Effector memory CD8-positive, alpha-beta T cell (primary cell): ENCODE results near the gene EIF3J.
"Not testable (repeated sequence)": the region's sequence is repeated elsewhere in the genome, so short reads cannot be mapped to it uniquely, and the experiment has no call there.

Experiments
- ATAC-seq: fragments of 150-1000 bp; cut with Tn5 transposase; replicated peaks from 2 replicates; pipeline ENCODE4 v1.10.0; 2021; ENCODE audit warnings: mild to moderate bottlenecking, moderate library complexity
- DNase-seq, 3 experiments: peaks; one replicate each; pipeline ENCODE4 v3.0.0; 2021
- H3K27ac Mint-ChIP-seq, 2 donors: one replicate each; pipeline ENCODE4 v1.8.0; 2022; ENCODE audit warnings: mild to moderate bottlenecking in 2 of 2, mixed read lengths in 2 of 2, moderate library complexity in 2 of 2
- H3K27me3 Mint-ChIP-seq, 2 donors: one replicate each; pipeline ENCODE4 v1.8.0; 2022; ENCODE audit warnings: mixed read lengths in 2 of 2
- H3K36me3 Mint-ChIP-seq: one replicate; pipeline ENCODE4 v1.8.0; 2022; ENCODE audit warnings: mild to moderate bottlenecking, moderate library complexity, mixed read lengths; ENCODE audit not compliant: insufficient read depth
- H3K4me1 Mint-ChIP-seq, 2 donors: one replicate each; pipeline ENCODE4 v1.8.0; 2022; ENCODE audit warnings: low read depth in 2 of 2, mixed read lengths in 2 of 2
- H3K4me3 Mint-ChIP-seq, 2 donors: one replicate each; pipeline ENCODE4 v1.8.0; 2022; ENCODE audit warnings: mild to moderate bottlenecking in 2 of 2, mixed read lengths in 2 of 2, moderate library complexity in 2 of 2
- H3K9me3 Mint-ChIP-seq, 2 donors: one replicate each; pipeline ENCODE4 v1.8.0; 2022; ENCODE audit warnings: mixed read lengths in 2 of 2

Gene EIF3J

DNA sequence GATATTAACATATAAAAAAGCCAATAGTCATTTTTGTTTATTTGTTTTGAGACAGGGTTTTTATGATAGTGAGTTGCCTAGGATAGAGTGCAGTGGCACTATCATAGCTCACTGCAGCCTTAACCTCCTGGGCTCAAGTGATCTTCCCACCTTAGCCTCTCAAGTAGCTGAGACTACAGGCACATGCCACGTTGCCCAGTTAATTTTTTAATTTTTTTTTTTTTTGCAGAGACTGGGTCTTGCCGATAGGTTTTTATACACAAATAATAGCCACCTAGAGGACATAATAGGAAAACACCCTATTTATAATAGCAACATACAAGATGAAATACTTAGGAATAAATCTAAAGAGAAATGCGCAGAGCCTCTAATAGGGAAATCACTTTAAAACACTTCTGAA, 13.3 kb downstream of the EIF3J start:
- Mint-ChIP-seq H3K27ac (no peak overlapping the region), H3K4me3 (no peak overlapping the region), H3K9me3 (no peaks in the 10 kb centered on the region), H3K4me1 (peaks cover 12 to 31% of the 10 kb centered on the region in 2 donors), H3K36me3 (peaks cover 65% of the 10 kb centered on the region), H3K27me3 (no peaks in the 10 kb centered on the region)
- DNase-seq (no peak), ATAC-seq (peak; percentile 42)

DNA sequence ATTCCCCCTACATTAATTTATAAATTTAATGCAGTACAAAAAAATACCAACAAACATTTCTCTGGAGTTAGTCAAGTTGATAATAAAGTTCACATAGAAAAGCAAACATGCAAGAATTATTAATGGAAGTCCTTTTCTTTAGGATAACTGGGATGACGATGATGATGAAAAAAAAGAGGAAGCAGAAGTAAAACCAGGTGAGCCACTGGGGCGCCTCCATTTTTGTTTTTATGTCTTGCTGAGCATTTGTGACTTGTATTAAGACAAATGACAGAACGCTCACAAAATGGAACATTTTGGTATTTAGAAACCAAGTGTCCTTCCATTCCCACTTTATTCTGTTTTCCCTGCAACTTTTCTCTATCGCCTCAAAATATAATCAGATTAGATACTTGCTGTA, 13.8 kb downstream of the EIF3J start:
- Mint-ChIP-seq H3K4me3 (no peak overlapping the region), H3K4me1 (peaks cover 12 to 34% of the 10 kb centered on the region in 2 donors), H3K27ac (peak overlapping the region in 1 of 2 donors; percentile 39), H3K9me3 (no peaks in the 10 kb centered on the region), H3K36me3 (peaks cover 69% of the 10 kb centered on the region), H3K27me3 (no peaks in the 10 kb centered on the region)
- ATAC-seq, result no peak
- DNase-seq, result no peak

DNA sequence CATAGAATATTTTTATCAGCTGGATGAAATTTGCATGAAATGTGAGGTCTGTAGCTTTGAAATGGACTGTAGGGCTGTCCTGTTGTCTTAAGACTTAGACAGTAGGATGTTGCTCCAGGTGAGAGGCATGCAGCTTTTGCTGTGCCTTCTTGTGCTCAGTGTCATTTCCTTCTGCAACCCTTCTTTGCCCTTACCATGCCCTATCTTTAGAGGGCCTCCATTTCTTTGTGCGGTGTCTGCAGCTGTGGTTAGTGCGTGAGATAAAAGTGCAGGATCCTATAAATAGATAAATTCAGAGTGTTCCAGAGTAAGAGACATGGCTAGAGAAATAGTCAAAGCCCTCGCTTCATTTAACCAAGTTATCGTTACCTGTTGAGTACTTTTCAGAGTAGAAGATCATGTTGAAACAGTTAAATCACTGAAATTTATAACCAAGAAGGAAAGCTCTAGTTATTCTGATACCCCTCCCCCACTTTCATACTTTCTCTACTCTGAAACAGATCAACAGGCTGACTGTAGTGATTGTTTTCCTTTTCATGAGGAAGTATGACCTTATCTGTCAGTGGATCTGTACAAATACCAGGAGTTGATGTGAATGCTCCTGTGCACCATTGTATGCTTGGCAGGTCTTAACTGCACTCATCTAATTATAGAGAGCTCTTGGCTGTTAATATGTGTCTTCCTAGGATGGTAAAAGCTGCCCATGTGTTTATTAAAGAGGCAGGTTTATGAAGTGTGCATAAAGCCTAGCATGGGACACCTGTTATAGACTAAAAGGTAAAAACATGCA, 18.2 kb downstream of the EIF3J start:
- peaks cover 97% of the 10 kb centered on the region for H3K36me3 Mint-ChIP-seq
- H3K4me3 Mint-ChIP-seq, result no peak overlapping the region
- H3K9me3 Mint-ChIP-seq, result no peaks in the 10 kb centered on the region
- DNase-seq (no peak), ATAC-seq (peak; percentile 19)
- peak overlapping the region; percentile 20 to 66 for H3K27ac Mint-ChIP-seq
- H3K4me1 Mint-ChIP-seq, result peaks cover 6 to 15% of the 10 kb centered on the region in 2 donors
- H3K27me3 Mint-ChIP-seq, result no peaks in the 10 kb centered on the region

DNA sequence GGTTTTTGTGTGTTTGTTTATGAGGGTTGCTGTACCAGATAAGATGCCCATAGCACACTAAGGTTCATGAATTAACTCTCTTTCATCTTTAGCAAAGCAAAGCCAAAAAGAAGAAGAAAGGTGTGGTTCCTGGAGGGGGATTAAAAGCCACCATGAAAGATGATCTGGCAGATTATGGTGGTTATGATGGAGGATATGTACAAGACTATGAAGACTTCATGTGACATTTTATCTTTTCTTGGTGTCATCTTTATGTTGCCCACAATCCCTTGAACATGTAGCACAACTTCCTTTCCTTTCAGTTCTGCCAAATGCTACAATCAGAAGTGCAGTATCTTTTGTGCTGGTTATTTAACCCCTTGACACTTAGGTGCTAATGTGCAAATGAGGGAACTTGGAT, 24.0 kb downstream of the EIF3J start:
- peaks cover 95% of the 10 kb centered on the region for H3K36me3 Mint-ChIP-seq
- ATAC-seq, result peak; percentile 40
- not testable (repeated sequence) for DNase-seq, H3K9me3 Mint-ChIP-seq, H3K4me3 Mint-ChIP-seq, H3K27me3 Mint-ChIP-seq
- peak overlapping the region; percentile 71 to 72 for H3K27ac Mint-ChIP-seq
- H3K4me1 Mint-ChIP-seq, result peaks cover 7 to 16% of the 10 kb centered on the region in 2 donors

DNA sequence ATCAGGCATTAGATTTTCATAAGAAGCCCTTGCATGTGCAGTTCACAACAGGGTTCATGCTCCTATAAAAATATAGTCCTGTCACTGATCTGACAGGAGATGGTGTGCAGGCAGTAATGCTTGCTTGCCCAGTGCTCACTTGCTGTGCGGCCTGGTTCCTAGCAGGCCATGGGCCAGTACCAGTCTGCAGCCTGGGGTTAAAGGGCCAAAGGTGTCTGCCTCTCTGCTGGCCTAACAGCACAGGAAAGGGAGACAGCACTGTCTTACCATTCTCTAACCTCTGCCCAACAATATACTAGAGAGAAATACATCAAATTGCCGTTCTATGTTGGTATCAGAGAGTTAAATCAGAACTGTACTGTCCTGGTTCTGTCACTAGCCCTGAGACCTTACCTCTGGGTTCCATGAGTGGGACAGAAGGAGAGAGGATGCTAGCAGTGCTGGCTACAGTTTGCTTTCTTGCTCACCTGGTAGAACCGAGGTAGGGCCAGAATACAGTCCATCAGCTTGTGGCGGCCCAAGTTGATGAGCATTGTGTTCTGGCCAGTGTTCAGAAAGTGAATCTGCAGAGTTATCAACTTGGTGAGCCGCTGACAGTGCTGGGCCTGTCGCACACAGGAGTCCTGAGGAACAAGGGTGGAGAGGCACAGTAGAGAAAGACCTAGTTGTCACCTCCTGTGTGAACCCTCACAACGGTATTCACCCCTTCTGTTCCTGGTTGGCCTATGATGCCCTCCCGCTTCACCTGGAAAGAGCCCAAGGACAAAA, 28.6 kb downstream of the EIF3J start:
- H3K4me1 Mint-ChIP-seq, result peaks cover 4 to 6% of the 10 kb centered on the region in 2 donors
- peak overlapping the region; percentile 41 to 49 for H3K27ac Mint-ChIP-seq
- no peaks in the 10 kb centered on the region for H3K27me3 Mint-ChIP-seq
- no peaks in the 10 kb centered on the region for H3K9me3 Mint-ChIP-seq
- ATAC-seq, result no peak
- DNase-seq, result no peak
- no peak overlapping the region for H3K4me3 Mint-ChIP-seq
- peaks cover 88% of the 10 kb centered on the region for H3K36me3 Mint-ChIP-seq

DNA sequence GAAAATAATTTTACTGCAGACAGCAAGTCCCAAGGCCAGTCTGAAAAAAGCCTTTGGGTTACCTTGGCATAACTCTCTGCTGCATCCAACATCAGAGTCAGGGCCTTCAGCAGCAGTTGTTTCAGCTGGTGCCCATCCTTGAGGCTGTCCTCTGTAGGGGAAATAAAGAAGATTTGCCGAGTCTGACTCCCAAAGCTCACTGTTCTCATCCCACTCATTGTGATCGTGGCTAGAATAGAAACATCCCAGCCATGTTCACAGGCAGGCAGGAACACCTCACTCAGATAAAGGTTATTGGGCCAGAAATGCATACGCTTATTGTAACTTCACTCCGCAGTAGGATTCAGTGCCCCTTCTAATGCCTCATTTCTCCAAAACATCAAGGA, 29.2 kb downstream of the EIF3J start:
- Mint-ChIP-seq H3K27me3 (no peaks in the 10 kb centered on the region), H3K9me3 (no peaks in the 10 kb centered on the region), H3K4me3 (no peak overlapping the region), H3K36me3 (peaks cover 86% of the 10 kb centered on the region), H3K4me1 (peaks cover 0 to under 1% of the 10 kb centered on the region in 2 donors), H3K27ac (peak overlapping the region; percentile 41 to 49)
- ATAC-seq (no peak), DNase-seq (no peak)

DNA sequence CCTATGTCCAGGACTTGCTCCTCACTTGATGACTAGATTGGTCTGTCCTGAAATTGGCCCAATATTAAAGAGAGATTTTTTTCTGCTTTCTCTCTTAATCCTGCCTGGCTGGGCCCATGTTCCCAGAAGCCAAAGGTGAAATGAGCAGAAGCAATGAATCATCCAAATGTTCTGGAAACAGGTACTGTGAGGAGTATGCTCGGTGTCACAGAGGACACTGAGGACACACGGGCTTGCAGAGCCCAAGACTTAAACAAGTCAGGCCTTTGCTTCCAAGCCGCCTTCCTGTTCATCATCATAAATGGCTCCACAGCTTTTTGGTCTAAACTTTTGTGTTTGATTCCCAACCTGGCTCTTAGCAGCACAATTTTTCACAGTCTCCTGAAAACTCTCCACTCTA, 31.4 kb downstream of the EIF3J start:
- DNase-seq, result no peak
- Mint-ChIP-seq H3K36me3 (peaks cover 77% of the 10 kb centered on the region), H3K4me1 (no peaks in the 10 kb centered on the region), H3K9me3 (no peaks in the 10 kb centered on the region), H3K27ac (peak overlapping the region in 1 of 2 donors; percentile 76), H3K27me3 (no peaks in the 10 kb centered on the region), H3K4me3 (no peak overlapping the region)
- no peak for ATAC-seq

DNA sequence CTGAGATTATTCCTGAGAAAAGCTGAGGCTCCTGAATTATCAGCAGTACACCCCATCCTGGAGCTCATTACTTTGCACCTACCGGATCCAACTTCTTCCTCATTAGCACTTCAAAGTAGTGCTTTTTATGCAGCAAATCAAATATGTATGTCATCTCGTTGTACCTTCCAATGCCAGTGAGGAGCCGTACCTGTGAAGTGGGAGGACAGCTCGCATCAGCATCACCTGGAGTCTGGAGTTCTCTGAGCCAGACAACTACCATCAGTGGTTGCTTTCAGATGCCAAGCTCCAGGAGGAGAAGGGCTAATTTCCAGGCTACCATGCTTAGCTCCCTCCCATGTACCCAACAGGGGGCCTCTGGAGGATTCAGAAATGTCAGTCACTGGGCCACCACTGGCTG, 32.4 kb downstream of the EIF3J start:
- no peaks in the 10 kb centered on the region for H3K27me3 Mint-ChIP-seq
- no peaks in the 10 kb centered on the region for H3K4me1 Mint-ChIP-seq
- no peaks in the 10 kb centered on the region for H3K9me3 Mint-ChIP-seq
- H3K27ac Mint-ChIP-seq, result peak overlapping the region in 1 of 2 donors; percentile 65
- H3K36me3 Mint-ChIP-seq, result peaks cover 70% of the 10 kb centered on the region
- no peak for ATAC-seq
- H3K4me3 Mint-ChIP-seq, result no peak overlapping the region
- no peak for DNase-seq

DNA sequence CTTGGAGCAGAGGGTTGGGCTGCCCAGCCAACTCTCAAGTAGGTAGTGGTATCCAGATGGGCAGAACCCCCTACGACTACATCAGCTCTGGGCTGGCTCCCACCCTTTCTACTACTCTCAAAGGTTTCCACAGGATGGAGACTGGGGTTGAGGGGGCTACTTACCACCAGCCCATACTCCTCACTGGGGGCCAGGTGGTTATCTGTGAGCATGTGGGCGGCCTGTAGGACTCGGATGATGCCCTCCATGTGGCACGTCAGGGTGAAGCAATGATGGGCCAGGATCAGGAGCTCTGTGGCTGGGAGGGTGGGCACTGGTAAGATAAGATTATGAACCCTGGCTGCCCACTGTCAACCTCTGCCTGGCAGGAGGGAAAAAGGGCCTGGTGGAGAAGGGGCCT, 33.4 kb downstream of the EIF3J start:
- Mint-ChIP-seq H3K27ac (peak overlapping the region in 1 of 2 donors; percentile 65), H3K36me3 (peaks cover 70% of the 10 kb centered on the region), H3K9me3 (no peaks in the 10 kb centered on the region), H3K4me3 (no peak overlapping the region), H3K4me1 (peaks cover 0 to 3% of the 10 kb centered on the region in 2 donors), H3K27me3 (no peaks in the 10 kb centered on the region)
- DNase-seq (no peak), ATAC-seq (no peak)

DNA sequence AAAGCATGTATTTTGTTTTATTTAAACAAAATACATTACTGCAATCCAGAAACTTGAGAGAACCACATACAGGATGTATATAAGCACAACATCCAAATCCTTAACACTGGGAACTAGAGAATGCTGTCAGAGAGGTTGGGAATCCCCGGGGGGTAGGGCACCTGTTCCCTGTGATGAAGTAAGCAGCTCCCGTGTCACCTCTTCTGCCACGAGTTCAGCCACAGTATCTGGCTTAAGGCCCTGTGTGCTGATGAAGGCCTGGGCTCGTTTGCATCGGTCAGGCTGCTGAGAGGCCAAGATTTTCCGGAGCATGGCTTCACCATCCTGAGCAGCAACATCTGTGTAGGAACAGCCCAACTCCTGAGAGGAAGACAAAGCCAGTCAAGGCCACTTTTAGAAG, 36.4 kb downstream of the EIF3J start:
- peak overlapping the region in 1 of 2 donors; percentile 82 for H3K27ac Mint-ChIP-seq
- DNase-seq (no peak), ATAC-seq (no peak)
- no peaks in the 10 kb centered on the region for H3K27me3 Mint-ChIP-seq
- no peaks in the 10 kb centered on the region for H3K9me3 Mint-ChIP-seq
- H3K4me1 Mint-ChIP-seq, result peaks cover 0 to 3% of the 10 kb centered on the region in 2 donors
- no peak overlapping the region for H3K4me3 Mint-ChIP-seq
- H3K36me3 Mint-ChIP-seq, result peaks cover 59% of the 10 kb centered on the region

DNA sequence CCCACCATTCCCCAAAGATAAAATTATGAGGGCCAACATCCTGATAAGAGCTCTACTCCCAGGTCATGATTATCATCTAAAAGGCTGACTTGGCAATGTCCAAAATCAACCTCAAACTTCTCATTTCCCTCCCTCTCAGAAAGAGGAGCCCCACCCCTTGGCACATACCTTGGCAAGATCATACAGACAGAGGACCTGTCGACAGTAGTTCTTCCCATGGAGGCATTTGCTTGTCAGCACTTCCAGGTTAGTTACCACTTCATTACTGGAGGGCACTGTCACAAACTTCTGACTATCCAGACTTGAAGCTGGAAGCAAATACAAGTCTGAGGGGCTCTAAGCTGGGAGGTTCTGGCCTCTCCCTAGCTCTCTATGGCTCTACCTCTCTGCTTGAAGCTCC, 37.8 kb downstream of the EIF3J start:
- Mint-ChIP-seq H3K27ac (peak overlapping the region; percentile 78 to 82), H3K36me3 (peaks cover 49% of the 10 kb centered on the region), H3K27me3 (no peaks in the 10 kb centered on the region), H3K4me1 (peaks cover 0 to 5% of the 10 kb centered on the region in 2 donors), H3K9me3 (no peaks in the 10 kb centered on the region), H3K4me3 (no peak overlapping the region)
- ATAC-seq, result no peak
- no peak for DNase-seq

DNA sequence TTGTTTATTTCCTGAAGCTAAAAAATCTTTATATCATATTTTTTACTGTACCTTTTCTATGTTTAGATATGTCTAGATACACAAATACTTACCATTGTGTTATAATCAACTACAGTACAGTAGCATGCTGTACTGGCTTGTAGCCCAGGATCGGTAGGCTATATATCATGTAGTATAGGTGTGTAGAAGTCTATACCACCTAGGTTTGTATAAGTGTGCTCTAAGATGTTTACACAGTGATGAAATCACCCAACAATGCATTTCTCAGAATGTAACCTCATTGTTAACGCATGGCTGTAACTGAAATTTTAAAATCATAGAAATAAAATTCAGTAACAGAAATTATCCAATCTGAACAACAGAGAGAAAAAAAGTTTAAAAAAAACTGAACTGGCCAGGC, 43.2 kb downstream of the EIF3J start:
- DNase-seq (no peak), ATAC-seq (no peak)
- H3K9me3 Mint-ChIP-seq, result no peaks in the 10 kb centered on the region
- H3K4me3 Mint-ChIP-seq, result no peak overlapping the region
- peaks cover 68% of the 10 kb centered on the region for H3K36me3 Mint-ChIP-seq
- H3K4me1 Mint-ChIP-seq, result peaks cover 6 to 14% of the 10 kb centered on the region in 2 donors
- no peaks in the 10 kb centered on the region for H3K27me3 Mint-ChIP-seq
- H3K27ac Mint-ChIP-seq, result peak overlapping the region; percentile 14 to 30

DNA sequence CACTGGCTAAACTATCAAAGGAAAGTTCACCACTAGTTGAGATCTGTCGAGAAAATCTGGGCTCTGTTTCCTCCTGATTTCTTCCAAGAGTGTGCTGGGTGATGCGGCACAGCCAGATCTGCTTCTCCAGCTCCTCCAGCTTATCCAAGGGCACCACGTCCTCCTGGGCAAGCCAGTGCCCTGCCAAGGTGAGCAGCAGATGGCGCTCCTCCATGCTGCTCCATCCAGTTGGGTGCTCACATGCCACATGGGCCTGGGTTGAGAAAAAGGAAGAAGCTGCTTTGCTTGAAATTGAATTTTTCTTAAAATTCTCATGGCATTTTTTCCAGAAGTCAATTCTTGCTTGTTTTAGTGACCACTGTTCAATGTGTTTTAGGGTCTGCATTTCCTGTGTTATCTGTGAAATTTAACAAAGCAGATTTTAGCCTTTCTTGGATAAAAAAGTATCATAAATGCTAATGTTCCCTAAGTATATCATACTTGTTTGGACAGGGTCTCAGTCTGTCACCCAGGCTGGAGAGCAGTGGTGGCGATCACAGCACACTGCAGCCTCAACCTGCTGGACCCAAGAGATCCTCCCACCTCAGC, 47.3 kb downstream of the EIF3J start:
- Mint-ChIP-seq H3K9me3 (no peaks in the 10 kb centered on the region), H3K4me1 (peaks cover 3 to 14% of the 10 kb centered on the region in 2 donors), H3K27ac (peak overlapping the region; percentile 53 to 67), H3K36me3 (peaks cover 75% of the 10 kb centered on the region), H3K4me3 (no peak overlapping the region), H3K27me3 (no peaks in the 10 kb centered on the region)
- ATAC-seq, result peak; percentile 84
- DNase-seq, result peak; percentile 35 to 49 (median 42)
